ENCODE results near the gene ELF5. TPM values are rescaled to one million over a fixed set of nuclear protein-coding genes. Genes with fewer than 3 reads are reported as not detected.

ELF5 gene
- total RNA-seq, 1 donor from 2014 or later, result not detected

DNA sequence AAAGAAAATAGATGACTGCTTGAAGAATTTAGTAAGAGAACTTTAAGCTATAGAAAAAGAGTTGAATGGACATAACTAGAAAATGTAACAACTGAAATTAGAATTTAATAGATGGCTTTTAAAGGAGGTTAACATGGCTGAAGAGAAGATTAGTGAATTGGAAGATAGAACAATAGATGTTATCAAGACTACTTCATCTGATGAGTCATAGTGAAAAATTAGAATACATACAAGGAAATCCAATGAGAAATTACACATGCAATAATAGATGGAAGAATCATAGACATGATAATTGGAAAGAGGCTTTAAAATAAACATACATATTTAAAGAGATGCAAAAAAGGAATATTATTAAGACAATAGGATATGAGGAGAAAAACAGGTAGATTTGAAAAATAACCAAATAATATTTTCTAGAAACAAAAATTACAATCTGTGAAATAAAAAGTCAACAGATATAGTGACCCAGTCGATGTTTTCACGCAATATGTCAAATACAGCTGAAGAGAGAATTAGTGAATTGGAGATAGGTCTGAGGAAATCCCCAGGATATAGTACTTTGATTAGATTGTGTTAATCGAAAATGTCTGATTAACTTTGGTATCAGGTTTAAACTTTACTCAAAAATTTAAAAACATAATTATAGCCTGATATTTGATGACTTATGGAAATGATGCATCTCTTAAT lies 46.6 kb downstream of the ELF5 start:
- TF ChIP-seq, protein P1, sequence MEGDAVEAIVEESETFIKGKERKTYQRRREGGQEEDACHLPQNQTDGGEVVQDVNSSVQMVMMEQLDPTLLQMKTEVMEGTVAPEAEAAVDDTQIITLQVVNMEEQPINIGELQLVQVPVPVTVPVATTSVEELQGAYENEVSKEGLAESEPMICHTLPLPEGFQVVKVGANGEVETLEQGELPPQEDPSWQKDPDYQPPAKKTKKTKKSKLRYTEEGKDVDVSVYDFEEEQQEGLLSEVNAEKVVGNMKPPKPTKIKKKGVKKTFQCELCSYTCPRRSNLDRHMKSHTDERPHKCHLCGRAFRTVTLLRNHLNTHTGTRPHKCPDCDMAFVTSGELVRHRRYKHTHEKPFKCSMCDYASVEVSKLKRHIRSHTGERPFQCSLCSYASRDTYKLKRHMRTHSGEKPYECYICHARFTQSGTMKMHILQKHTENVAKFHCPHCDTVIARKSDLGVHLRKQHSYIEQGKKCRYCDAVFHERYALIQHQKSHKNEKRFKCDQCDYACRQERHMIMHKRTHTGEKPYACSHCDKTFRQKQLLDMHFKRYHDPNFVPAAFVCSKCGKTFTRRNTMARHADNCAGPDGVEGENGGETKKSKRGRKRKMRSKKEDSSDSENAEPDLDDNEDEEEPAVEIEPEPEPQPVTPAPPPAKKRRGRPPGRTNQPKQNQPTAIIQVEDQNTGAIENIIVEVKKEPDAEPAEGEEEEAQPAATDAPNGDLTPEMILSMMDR (IDR thresholded peaks at IDR 0.05), result no peak
- DNase-seq (no peak), ATAC-seq (ENCODE audit: low read depth) (no peak)
- Mint-ChIP-seq H3K4me1 (no peaks in the 10 kb centered on the region), H3K9me3 (peaks cover 11% of the 10 kb centered on the region), H3K36me3 (ENCODE audit: low read depth) (peaks cover 88% of the 10 kb centered on the region), H3K27ac (no peak overlapping the region), H3K4me3 (no peak overlapping the region), H3K27me3 (no peaks in the 10 kb centered on the region)
- ChIA-PET CTCF (interaction anchor here (1.5 to 2.3 kb wide), 5 partner anchors 12 to 470 kb away, joined by 7 to 10 read pairs (median 8); no protein-coding TSS in a partner anchor), POLR2A (no interaction called here)
- intact Hi-C loops (cut with micrococcal nuclease), result loop anchor here (10.0 kb wide), 1 partner anchor 292 kb away; no protein-coding TSS in a partner anchor

DNA sequence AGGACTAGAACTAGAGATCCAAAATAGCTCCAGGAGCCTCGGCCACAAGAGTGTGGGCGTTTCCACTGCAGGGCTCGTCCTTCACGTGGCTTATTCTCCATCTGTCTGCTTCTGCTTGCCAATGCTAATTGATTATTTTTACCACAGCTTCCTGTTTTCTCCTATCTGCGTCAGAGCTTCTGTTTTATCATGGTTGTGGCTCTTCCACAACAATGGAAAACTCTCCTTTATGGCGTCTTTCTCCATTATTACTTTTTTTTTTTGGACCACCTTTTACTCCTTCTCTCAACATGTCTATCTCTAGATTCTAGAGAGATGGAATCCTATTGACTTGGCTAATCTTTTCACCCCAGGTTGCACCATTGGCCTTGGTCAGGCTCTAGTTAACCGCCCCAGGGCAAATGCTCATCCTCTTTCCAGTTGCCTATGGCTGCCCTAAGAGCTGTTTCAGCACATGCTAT lies 49.0 kb downstream of the ELF5 start:
- Mint-ChIP-seq H3K9me3 (peaks cover 11% of the 10 kb centered on the region), H3K27ac (no peak overlapping the region), H3K4me3 (no peak overlapping the region), H3K36me3 (ENCODE audit: low read depth) (peaks cover 85% of the 10 kb centered on the region), H3K27me3 (no peaks in the 10 kb centered on the region), H3K4me1 (no peaks in the 10 kb centered on the region)
- ATAC-seq (ENCODE audit: low read depth) (no peak), DNase-seq (no peak)
- intact Hi-C loops (cut with micrococcal nuclease), result loop anchor here (10.0 kb wide), 1 partner anchor 290 kb away; no protein-coding TSS in a partner anchor
- ChIA-PET CTCF (no interaction called here), POLR2A (no interaction called here)
- TF ChIP-seq, protein P1 (IDR thresholded peaks at IDR 0.05), result no peak

DNA sequence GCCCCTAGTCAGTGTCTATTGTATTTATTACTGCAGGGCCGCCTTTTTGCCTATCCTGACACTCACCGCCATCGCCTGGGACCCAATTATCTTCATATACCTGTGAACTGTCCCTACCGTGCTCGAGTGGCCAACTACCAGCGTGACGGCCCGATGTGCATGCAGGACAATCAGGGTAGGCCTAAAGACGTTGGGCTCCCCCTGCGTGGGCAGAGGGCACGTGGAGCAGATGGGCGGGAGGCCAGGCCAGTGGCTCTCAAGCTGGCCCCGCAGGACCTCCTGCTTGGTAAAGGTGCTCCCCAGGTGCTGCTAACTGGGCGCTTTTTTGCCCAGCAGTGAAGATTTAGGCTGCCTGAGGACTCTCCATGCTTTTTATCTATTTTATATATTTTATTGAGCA lies 52.4 kb downstream of the ELF5 start:
- no peaks in the 10 kb centered on the region for H3K27me3 Mint-ChIP-seq
- peaks cover 4% of the 10 kb centered on the region for H3K9me3 Mint-ChIP-seq
- no peak overlapping the region for H3K27ac Mint-ChIP-seq
- no peak for ATAC-seq (ENCODE audit: low read depth)
- H3K4me3 Mint-ChIP-seq, result no peak overlapping the region
- TF ChIP-seq, protein P1 (IDR thresholded peaks at IDR 0.05), result no peak
- POLR2A ChIA-PET, result no interaction called here
- CTCF ChIA-PET, result no interaction called here
- H3K36me3 Mint-ChIP-seq (ENCODE audit: low read depth), result peaks cover 88% of the 10 kb centered on the region
- no peaks in the 10 kb centered on the region for H3K4me1 Mint-ChIP-seq
- intact Hi-C loops (cut with micrococcal nuclease), result loop anchor here (10.0 kb wide), 1 partner anchor 286 kb away; no protein-coding TSS in a partner anchor
- DNase-seq, result no peak

DNA sequence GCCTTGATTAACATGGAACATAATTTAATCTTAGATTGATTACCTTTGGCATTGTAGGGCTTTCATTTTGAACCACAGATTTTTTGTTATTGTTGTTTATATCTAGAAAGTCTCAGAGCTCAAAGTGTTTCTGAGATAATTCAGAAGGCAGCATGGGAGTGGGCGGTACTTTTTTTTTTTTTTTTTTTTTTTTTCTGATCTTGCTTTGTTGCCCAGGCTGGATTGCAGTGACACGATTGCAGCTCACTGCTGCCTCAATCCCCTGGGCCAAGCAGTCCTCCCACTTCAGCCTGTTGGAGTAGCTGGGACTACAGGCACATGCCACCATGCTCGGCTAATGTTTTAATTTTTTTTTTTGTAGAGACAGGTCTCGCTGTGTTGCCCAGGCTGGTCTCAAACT lies 53.3 kb downstream of the ELF5 start:
- intact Hi-C loops (cut with micrococcal nuclease), result loop anchor here (10.0 kb wide), 1 partner anchor 285 kb away; no protein-coding TSS in a partner anchor
- H3K36me3 Mint-ChIP-seq (ENCODE audit: low read depth), result peaks cover 86% of the 10 kb centered on the region
- ChIA-PET POLR2A (no interaction called here), CTCF (no interaction called here)
- ATAC-seq (ENCODE audit: low read depth) (no peak), DNase-seq (no peak)
- H3K4me1 Mint-ChIP-seq, result no peaks in the 10 kb centered on the region
- TF ChIP-seq, protein P1 (IDR thresholded peaks at IDR 0.05), result no peak
- no peak overlapping the region for H3K4me3 Mint-ChIP-seq
- H3K27me3 Mint-ChIP-seq, result no peaks in the 10 kb centered on the region
- H3K27ac Mint-ChIP-seq, result no peak overlapping the region
- H3K9me3 Mint-ChIP-seq, result no peaks in the 10 kb centered on the region

DNA sequence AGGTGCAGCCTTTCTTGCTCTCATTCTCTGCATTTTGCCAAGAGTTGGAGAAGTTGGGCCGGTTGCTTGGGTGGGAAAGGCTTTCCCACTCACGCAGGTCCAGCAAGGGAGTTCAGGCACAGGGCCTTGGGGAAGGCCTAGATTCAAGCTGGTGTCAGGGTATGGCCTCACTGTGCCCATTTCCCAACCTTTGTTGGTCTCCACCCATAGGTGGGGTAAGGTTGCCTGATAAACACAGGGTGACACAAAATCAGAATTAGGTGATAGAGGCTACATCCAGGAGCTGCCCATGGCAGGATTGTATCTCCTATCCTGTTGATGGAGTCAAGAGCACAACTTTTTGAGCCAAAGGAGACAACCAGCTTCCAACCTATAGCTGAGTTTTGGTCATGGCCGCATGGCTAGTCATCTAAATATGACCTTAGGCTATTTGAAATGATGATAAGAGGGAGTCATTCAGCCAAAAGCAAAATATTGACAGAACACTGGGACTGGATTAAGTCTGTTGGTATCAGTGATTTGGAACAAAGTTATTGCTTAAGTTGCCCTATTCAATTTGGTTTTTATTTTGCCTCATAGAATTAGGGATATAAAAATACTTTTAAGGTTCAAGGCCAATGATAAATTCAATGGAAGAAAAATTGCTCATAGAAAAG lies 54.0 kb downstream of the ELF5 start:
- H3K36me3 Mint-ChIP-seq (ENCODE audit: low read depth), result peaks cover 87% of the 10 kb centered on the region
- no peaks in the 10 kb centered on the region for H3K4me1 Mint-ChIP-seq
- ChIA-PET CTCF (interaction anchor here (0.7 kb wide), 1 partner anchor 33 kb away, joined by 3 read pairs; no protein-coding TSS in a partner anchor), POLR2A (no interaction called here)
- H3K27ac Mint-ChIP-seq, result no peak overlapping the region
- ATAC-seq (ENCODE audit: low read depth) (no peak), DNase-seq (no peak)
- no peaks in the 10 kb centered on the region for H3K27me3 Mint-ChIP-seq
- intact Hi-C loops (cut with micrococcal nuclease), result loop anchor here (10.0 kb wide), 1 partner anchor 285 kb away; no protein-coding TSS in a partner anchor
- H3K4me3 Mint-ChIP-seq, result no peak overlapping the region
- TF ChIP-seq, protein P1 (IDR thresholded peaks at IDR 0.05), result no peak
- H3K9me3 Mint-ChIP-seq, result no peaks in the 10 kb centered on the region

All from activated B cell treated with CpG ODN at 0.5 μM for 24 hours (primary cell).